ENCODE results near the gene RNASE4. TPM values are rescaled to one million over a fixed set of nuclear protein-coding genes. Genes with fewer than 3 reads are reported as not detected.
A peak's percentile ranks its signal among the peaks of the same experiment; 100 is the strongest.
"Not testable (repeated sequence)": the region's sequence is repeated elsewhere in the genome, so short reads cannot be mapped to it uniquely, and the experiment has no call there.

The RNASE4 gene
- total RNA-seq = under 1 TPM in 2 of 3 donors, not detected in 1; 0.60 to 0.68 TPM
- 1.3 TPM for total RNA-seq (2013)

DNA sequence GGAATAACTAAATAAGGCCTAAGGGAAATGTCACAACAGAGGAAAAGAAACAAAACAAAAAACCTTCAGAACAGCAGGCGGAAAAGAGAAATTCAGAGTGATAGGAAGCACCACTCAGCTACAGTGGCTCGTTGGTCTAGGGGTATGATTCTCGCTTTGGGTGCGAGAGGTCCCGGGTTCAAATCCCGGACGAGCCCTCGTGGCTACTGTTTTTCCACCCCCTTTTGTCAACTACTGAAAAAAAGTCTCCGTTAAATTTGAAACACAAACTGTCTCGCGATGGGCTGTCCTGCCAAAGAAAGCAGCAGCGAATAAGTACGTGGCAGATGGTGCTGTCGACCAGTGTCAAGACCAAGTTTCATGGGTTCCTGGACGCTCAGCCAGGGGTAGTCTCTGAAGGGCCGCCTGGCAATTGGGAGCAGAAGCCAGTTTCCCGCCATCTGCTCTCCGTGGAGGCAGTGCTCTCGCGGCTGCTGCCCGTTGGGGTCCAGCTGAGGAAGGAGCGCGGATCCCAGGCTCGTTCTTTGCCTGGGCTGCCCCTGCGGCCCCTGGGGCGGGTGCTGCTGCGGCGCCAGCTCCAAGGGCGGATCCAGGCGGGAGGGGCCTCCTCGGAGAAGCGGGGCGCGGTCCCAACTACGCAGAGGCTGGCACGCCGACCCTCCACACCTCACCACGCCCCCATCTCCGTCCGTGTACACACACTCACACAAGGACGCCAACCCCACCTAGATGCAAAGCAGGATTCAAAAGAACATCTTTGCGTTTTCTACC is at the start of gene RNASE4:
Gene RNASE4 (plus strand): TSS at position 670 of the 771 bp plus-strand sequence. CDS start 14,812 bp downstream, outside the sequence.
- H3K4me1 ChIP-seq (ENCODE audit: control insufficient read depth, insufficient read depth, low read length) = peaks cover 44% of the 10 kb centered on the region
- Mint-ChIP-seq H3K4me3 (no peak within 1 kb of the TSS), H3K27me3 (ENCODE audit: low read depth in 2 of 2) (no peaks in the 10 kb centered on the region), H3K9me3 (no peaks in the 10 kb centered on the region), H3K4me1 (no peaks in the 10 kb centered on the region), H3K36me3 (no peaks in the 10 kb centered on the region), H3K27ac (no peak within 1 kb of the TSS)
- WGBS (ENCODE audit: insufficient coverage) = under 1% methylated on average over 42 of the region's 42 CpGs
- DNase-seq (peak; percentile 84 to 92), ATAC-seq (peak; percentile 29 to 57 (median 45))
- H3K4me3 ChIP-seq (ENCODE audit: low read length) = peak within 1 kb of the TSS; percentile 95
- no peaks in the 10 kb centered on the region for H3K9me3 ChIP-seq (ENCODE audit: control insufficient read depth, insufficient read depth, low read length)
- no peaks in the 10 kb centered on the region for H3K27me3 ChIP-seq (ENCODE audit: control insufficient read depth, insufficient read depth, low read length)
- H3K27ac ChIP-seq (ENCODE audit: low read length) = peak within 1 kb of the TSS; percentile 99
- H3K36me3 ChIP-seq (ENCODE audit: control insufficient read depth, insufficient read depth, low read length) = no peaks in the 10 kb centered on the region
- TF ChIP-seq CTCF (IDR thresholded peaks at IDR 0.05) = no peak
- intact Hi-C loops (cut with micrococcal nuclease) = loop anchor here (1.0 to 5.0 kb wide), 5 partner anchors 7 to 377 kb away; partner anchors contain the start of genes APEX1, OSGEP, PARP2 and TEP1

DNA sequence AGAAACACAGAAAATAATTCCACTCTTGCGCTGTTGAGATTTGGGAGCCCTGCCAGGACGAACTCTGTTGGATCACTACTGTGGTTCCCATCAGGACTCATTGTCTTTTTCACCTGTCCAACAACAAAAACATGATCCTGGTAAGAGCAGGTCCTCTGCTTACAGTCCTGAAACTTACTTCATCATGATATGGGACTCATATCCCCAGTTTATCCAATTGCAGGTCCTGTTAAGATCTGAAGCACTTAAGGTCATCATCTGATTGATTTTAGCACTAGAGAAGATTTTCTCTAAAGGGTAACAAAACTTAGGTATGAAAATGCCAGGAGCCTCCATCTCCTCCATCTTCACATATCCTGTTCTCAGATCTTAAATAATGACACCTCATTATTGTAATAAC is 42.8 kb upstream of the RNASE4 start, which contains the start of gene OR6S1:
Gene OR6S1 (minus strand): TSS at position 101 of the 400 bp plus-strand sequence. CDS start 0 bp downstream, at position 101.
- Histone ChIP-seq H3K27ac (ENCODE audit: low read length) (no peak within 1 kb of the TSS), H3K4me1 (ENCODE audit: control insufficient read depth, insufficient read depth, low read length) (no peaks in the 10 kb centered on the region), H3K27me3 (ENCODE audit: control insufficient read depth, insufficient read depth, low read length) (peaks cover 8% of the 10 kb centered on the region), H3K36me3 (ENCODE audit: control insufficient read depth, insufficient read depth, low read length) (no peaks in the 10 kb centered on the region), H3K9me3 (ENCODE audit: control insufficient read depth, insufficient read depth, low read length) (no peaks in the 10 kb centered on the region), H3K4me3 (ENCODE audit: low read length) (no peak within 1 kb of the TSS)
- peaks cover 31 to 58% of the 10 kb centered on the region in 2 donors for H3K27me3 Mint-ChIP-seq (ENCODE audit: low read depth in 2 of 2)
- no peaks in the 10 kb centered on the region for H3K4me1 Mint-ChIP-seq
- DNase-seq (no peak), ATAC-seq (no peak)
- intact Hi-C loops (cut with micrococcal nuclease) = no loop called here
- H3K27ac Mint-ChIP-seq = no peak within 1 kb of the TSS
- whole genome bisulfite sequencing (ENCODE audit: insufficient coverage) = 88% methylated on average over 2 of the region's 2 CpGs
- no peaks in the 10 kb centered on the region for H3K9me3 Mint-ChIP-seq
- no peak for TF ChIP-seq CTCF (IDR thresholded peaks at IDR 0.05)
- no peak within 1 kb of the TSS for H3K4me3 Mint-ChIP-seq
- no peaks in the 10 kb centered on the region for H3K36me3 Mint-ChIP-seq

DNA sequence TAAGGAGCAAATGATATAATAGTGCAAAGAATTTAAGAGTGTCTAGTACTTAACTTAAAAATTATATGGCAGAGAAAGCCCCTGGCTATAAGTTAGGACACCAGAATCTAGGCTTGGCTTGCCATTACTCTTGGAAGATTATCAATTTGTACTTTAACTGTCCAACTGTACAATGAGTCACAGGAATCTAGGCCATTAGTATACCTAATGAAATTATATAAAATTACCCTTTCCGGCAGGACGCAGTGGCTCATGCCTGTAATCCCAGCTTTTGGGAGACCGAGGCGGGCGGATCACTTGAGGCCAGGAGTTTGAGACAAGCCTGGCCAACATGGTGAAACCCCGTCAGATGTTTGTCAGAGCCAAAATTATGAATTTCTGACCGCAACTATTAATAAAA is 42.2 kb upstream of the RNASE4 start:
- Mint-ChIP-seq H3K4me3 (no peak overlapping the region), H3K27me3 (ENCODE audit: low read depth in 2 of 2) (peaks cover 31 to 56% of the 10 kb centered on the region in 2 donors), H3K27ac (no peak overlapping the region), H3K36me3 (no peaks in the 10 kb centered on the region), H3K4me1 (no peaks in the 10 kb centered on the region), H3K9me3 (no peaks in the 10 kb centered on the region)
- H3K27me3 ChIP-seq (ENCODE audit: control insufficient read depth, insufficient read depth, low read length) = peaks cover 8% of the 10 kb centered on the region
- H3K4me3 ChIP-seq (ENCODE audit: low read length) = no peak overlapping the region
- no peaks in the 10 kb centered on the region for H3K36me3 ChIP-seq (ENCODE audit: control insufficient read depth, insufficient read depth, low read length)
- DNase-seq (no peak), ATAC-seq (no peak)
- H3K9me3 ChIP-seq (ENCODE audit: control insufficient read depth, insufficient read depth, low read length) = no peaks in the 10 kb centered on the region
- no peaks in the 10 kb centered on the region for H3K4me1 ChIP-seq (ENCODE audit: control insufficient read depth, insufficient read depth, low read length)
- 97% methylated on average over 7 of the region's 7 CpGs for WGBS (ENCODE audit: insufficient coverage)
- H3K27ac ChIP-seq (ENCODE audit: low read length) = no peak overlapping the region
- TF ChIP-seq CTCF (IDR thresholded peaks at IDR 0.05) = no peak
- intact Hi-C loops (cut with micrococcal nuclease) = no loop called here

- H3K4me3 Mint-ChIP-seq; ATAC-seq; H3K4me1 ChIP-seq (ENCODE audit: control insufficient read depth, insufficient read depth, low read length); DNase-seq; H3K9me3 ChIP-seq (ENCODE audit: control insufficient read depth, insufficient read depth, low read length); H3K4me1 Mint-ChIP-seq; H3K27me3 ChIP-seq (ENCODE audit: control insufficient read depth, insufficient read depth, low read length); H3K4me3 ChIP-seq (ENCODE audit: low read length); H3K27ac Mint-ChIP-seq; H3K9me3 Mint-ChIP-seq; H3K36me3 ChIP-seq (ENCODE audit: control insufficient read depth, insufficient read depth, low read length); H3K36me3 Mint-ChIP-seq; H3K27ac ChIP-seq (ENCODE audit: low read length); intact Hi-C loops (cut with micrococcal nuclease): not testable (repeated sequence)
- WGBS (ENCODE audit: insufficient coverage) = no CpG with 5 or more reads among the region's 3 CpGs
- H3K27me3 Mint-ChIP-seq (ENCODE audit: low read depth in 2 of 2) = peaks cover 31 to 56% of the 10 kb centered on the region in 2 donors
Observed at GRCh38 chr14:20642755-20643154, 41.6 kb upstream of the RNASE4 start.
